ENCODE measurements around the gene MTUS2.

The MTUS2 gene

GRCh38 chr13:29550430-29550988 is 730.4 kb downstream of the MTUS2 start:
- DNase-seq (ENCODE audit: low spot score), result no peak

- no peak for DNase-seq (ENCODE audit: low spot score)
Measured at GRCh38 chr13:29551214-29551613, 731.1 kb downstream of the MTUS2 start.
